Measurements from ENCODE around the gene GRIA1. TPM values are rescaled to one million over a fixed set of nuclear protein-coding genes. Genes with fewer than 3 reads are reported as not detected.

Gene GRIA1
- total and polyA plus RNA-seq, 9 donors = 0.11 to 1.4 (median 0.34) TPM; not detected in 2

DNA sequence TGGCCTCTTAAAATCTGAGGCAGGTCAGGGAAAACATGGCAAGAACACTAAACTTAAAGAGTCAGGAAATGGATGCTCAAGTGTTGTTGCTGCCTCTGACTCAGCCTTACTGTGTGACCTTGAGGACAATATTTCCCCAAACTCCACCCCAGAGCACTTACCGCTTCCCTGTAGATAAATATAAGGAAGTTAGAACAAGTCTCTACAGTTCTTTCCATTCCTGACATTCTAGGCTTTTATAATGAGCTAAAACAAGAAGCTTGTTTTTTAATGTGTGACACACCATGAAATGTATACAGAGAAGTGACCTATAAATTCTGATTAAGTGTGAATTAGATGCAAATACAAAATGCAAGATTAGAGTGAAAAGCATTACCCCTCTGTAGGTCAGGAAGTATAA lies 129.3 kb downstream of the GRIA1 start:
- no peak for DNase-seq
- 34 to 53% (median 51%) methylated on average over 1 of the region's 1 CpG for WGBS, 3 donors
- Histone ChIP-seq H3K9me3 (no peaks in the 10 kb centered on the region), H3K27me3 (no peaks in the 10 kb centered on the region), H3K4me3 (no peak overlapping the region), H3K27ac (no peak overlapping the region), H3K4me1 (ENCODE audit: insufficient read depth) (no peaks in the 10 kb centered on the region), H3K36me3 (no peaks in the 10 kb centered on the region)
- TF ChIP-seq EP300 (IDR thresholded peaks at IDR 0.05) = no peak
- TF ChIP-seq POLR2A (IDR thresholded peaks at IDR 0.05) = no peak
- TF ChIP-seq, protein P1, sequence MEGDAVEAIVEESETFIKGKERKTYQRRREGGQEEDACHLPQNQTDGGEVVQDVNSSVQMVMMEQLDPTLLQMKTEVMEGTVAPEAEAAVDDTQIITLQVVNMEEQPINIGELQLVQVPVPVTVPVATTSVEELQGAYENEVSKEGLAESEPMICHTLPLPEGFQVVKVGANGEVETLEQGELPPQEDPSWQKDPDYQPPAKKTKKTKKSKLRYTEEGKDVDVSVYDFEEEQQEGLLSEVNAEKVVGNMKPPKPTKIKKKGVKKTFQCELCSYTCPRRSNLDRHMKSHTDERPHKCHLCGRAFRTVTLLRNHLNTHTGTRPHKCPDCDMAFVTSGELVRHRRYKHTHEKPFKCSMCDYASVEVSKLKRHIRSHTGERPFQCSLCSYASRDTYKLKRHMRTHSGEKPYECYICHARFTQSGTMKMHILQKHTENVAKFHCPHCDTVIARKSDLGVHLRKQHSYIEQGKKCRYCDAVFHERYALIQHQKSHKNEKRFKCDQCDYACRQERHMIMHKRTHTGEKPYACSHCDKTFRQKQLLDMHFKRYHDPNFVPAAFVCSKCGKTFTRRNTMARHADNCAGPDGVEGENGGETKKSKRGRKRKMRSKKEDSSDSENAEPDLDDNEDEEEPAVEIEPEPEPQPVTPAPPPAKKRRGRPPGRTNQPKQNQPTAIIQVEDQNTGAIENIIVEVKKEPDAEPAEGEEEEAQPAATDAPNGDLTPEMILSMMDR (IDR thresholded peaks at IDR 0.05) = no peak
- intact Hi-C loops (cut with DNase I) = no loop called here

DNA sequence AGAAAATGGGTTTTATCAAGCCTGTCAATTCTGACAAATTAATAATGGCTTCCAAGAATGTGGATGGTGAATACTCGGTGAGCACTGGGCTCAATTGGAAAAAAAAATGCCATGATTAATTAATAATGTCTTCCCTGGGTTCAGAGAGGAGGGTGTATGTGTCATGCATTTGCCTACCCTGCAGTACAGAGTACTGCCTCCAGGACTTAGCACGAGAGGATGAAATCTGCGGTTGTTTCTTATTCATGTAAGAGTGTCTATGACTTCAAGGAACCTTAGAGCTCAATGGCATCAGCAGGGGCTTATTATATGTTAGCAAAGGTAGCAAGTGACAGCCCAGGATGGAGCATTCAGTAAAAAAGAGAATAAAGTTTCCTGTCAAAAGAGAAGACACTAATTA lies 132.7 kb downstream of the GRIA1 start:
- 79 to 88% (median 88%) methylated on average over 3 of the region's 3 CpGs for WGBS, 3 donors

DNA sequence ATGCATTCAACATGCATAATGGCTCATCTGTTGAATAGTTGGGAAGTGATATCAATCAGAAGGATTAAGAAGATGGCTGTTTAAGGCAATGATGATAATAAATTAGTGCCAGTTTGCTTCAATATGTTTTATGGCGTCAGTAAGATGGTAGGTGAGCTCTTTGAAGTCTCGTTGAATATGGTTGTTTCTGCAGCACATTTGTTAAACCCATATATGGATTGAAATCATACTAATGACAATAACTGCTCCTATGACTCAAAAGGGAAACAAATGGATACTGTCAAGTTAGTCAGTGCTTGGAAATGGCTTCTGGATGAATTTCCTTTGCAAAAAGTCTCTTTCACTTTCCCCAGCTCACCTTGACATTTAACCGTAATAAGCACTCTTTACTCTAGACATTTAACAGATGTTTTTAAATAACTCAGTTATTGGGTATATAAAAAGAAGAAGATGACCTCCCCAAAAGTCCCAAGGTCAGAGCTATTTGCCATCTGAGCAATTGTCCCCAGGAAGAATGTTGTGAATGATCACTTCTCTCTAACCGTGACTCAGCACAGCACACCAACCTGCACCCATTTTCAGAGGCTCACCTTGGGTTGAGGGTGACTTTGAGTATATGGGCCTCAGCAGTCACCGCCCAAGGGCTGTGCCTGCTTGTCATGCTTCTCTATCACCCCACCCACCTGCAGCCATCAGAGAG lies 133.4 kb downstream of the GRIA1 start:
- intact Hi-C loops (cut with DNase I) = no loop called here
- Histone ChIP-seq H3K36me3 (no peaks in the 10 kb centered on the region), H3K27ac (no peak overlapping the region), H3K4me1 (ENCODE audit: insufficient read depth) (no peaks in the 10 kb centered on the region), H3K9me3 (no peaks in the 10 kb centered on the region), H3K4me3 (no peak overlapping the region), H3K27me3 (no peaks in the 10 kb centered on the region)
- DNase-seq = no peak
- TF ChIP-seq POLR2A (IDR thresholded peaks at IDR 0.05) (no peak), EP300 (IDR thresholded peaks at IDR 0.05) (no peak)
- TF ChIP-seq, protein P1 (IDR thresholded peaks at IDR 0.05) = no peak
- WGBS, 3 donors = 73 to 76% (median 74%) methylated on average over 5 of the region's 5 CpGs

More for the DNA sequence above, 132.7 kb downstream of the GRIA1 start:
- Histone ChIP-seq H3K4me3 (no peak overlapping the region), H3K4me1 (ENCODE audit: insufficient read depth) (no peaks in the 10 kb centered on the region), H3K27ac (no peak overlapping the region), H3K27me3 (no peaks in the 10 kb centered on the region), H3K36me3 (no peaks in the 10 kb centered on the region), H3K9me3 (no peaks in the 10 kb centered on the region)
- intact Hi-C loops (cut with DNase I) = no loop called here
- no peak for DNase-seq
- TF ChIP-seq EP300 (IDR thresholded peaks at IDR 0.05) = no peak

DNA sequence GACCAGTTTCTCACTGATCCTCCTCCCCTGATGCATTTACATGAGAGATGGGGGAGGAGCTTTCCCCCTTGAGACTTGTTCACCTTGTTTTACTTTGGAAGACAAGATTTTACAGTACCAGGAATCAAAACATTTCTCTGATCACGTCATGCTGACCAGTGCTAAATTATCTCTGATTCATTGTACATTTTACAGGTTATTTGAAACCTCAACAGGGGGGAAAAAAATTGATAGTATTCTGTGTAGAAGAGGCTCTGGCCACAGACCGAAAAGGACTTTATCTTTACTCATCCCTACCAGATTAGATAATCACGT lies 133.9 kb downstream of the GRIA1 start:
- Histone ChIP-seq H3K9me3 (no peaks in the 10 kb centered on the region), H3K27ac (no peak overlapping the region), H3K4me1 (ENCODE audit: insufficient read depth) (no peaks in the 10 kb centered on the region), H3K4me3 (no peak overlapping the region), H3K36me3 (no peaks in the 10 kb centered on the region), H3K27me3 (no peaks in the 10 kb centered on the region)
- intact Hi-C loops (cut with DNase I) = no loop called here
- TF ChIP-seq POLR2A (IDR thresholded peaks at IDR 0.05) (no peak), EP300 (IDR thresholded peaks at IDR 0.05) (no peak)
- TF ChIP-seq, protein P1 (IDR thresholded peaks at IDR 0.05) = no peak
- no peak for DNase-seq
- WGBS, 3 donors = 35 to 56% (median 38%) methylated on average over 3 of the region's 3 CpGs

DNA sequence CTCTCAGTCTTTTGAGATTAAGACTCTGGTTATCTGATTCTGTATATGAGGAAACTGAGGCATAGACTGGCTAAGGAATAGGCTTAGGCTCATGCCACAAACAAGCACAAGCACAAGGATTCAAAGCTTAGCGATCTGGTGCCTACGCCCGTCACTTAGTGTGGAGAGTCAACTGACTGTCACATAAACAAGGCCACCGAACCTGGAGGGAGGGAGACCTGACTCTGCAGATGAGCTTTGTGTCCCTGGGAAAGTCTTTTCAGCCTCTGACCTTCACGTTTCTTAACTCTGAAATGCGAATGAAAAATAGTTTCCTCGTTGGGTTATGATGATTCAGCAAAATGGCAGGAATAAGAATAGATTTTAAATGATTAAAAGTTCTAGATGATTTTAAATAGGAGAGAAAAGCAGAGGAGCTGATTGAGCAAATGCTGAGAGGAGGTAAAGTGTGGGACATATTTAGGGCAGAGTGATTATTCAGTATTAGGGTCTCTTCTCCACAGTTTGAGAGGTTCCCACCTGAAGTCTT lies 135.4 kb downstream of the GRIA1 start:
- 74 to 87% (median 78%) methylated on average over 7 of the region's 7 CpGs for WGBS, 3 donors
- no peak overlapping the region for H3K27ac ChIP-seq

More for the DNA sequence above, 135.4 kb downstream of the GRIA1 start:
- intact Hi-C loops (cut with DNase I) = no loop called here
- Histone ChIP-seq H3K4me1 (ENCODE audit: insufficient read depth) (no peaks in the 10 kb centered on the region), H3K27me3 (no peaks in the 10 kb centered on the region), H3K9me3 (no peaks in the 10 kb centered on the region), H3K36me3 (no peaks in the 10 kb centered on the region), H3K4me3 (no peak overlapping the region)
- DNase-seq = no peak
- TF ChIP-seq POLR2A (IDR thresholded peaks at IDR 0.05) = no peak
- TF ChIP-seq, protein P1 (IDR thresholded peaks at IDR 0.05) = no peak
